KMS-11 (cell line): Measurements from ENCODE around the gene KRT85.

Experiments
- H2AFZ ChIP-seq: fragments of 200-600 bp; sonication (generic); 2 replicates; pipeline ENCODE4 v1.6.1; 2016; ENCODE audit warnings: antibody characterized with exemption, mixed run types, low read depth
- H3K27ac ChIP-seq: fragments of 200-600 bp; sonication (generic); 2 replicates; pipeline ENCODE4 v1.6.1; 2016; ENCODE audit warnings: mild to moderate bottlenecking, mixed run types
- H3K27me3 ChIP-seq: fragments of 200-600 bp; sonication (generic); 2 replicates; pipeline ENCODE4 v1.6.1; 2017; ENCODE audit warnings: mild to moderate bottlenecking, low read depth, mixed run types, moderate library complexity; ENCODE audit not compliant: insufficient read depth
- H3K36me3 ChIP-seq: fragments of 200-600 bp; sonication (generic); 2 replicates; pipeline ENCODE4 v1.6.1; 2017; ENCODE audit warnings: mild to moderate bottlenecking, mixed run types; ENCODE audit not compliant: insufficient read depth
- H3K4me1 ChIP-seq: fragments of 200-600 bp; sonication (generic); 2 replicates; pipeline ENCODE4 v1.6.1; 2016; ENCODE audit warnings: mild to moderate bottlenecking, low read depth, mixed run types; ENCODE audit not compliant: poor library complexity, severe bottlenecking
- H3K4me2 ChIP-seq: fragments of 200-600 bp; sonication (generic); 2 replicates; pipeline ENCODE4 v1.7.0; 2016; ENCODE audit warnings: mild to moderate bottlenecking, mixed run types
- H3K4me3 ChIP-seq: fragments of 200-600 bp; sonication (generic); IDR thresholded peaks from 2 replicates; pipeline ENCODE4 v1.6.1; 2017; ENCODE audit warnings: low read depth, low read length, mixed read lengths; ENCODE audit not compliant: insufficient read depth
- H3K79me2 ChIP-seq: fragments of 200-600 bp; sonication (generic); 2 replicates; pipeline ENCODE4 v1.6.1; 2016; ENCODE audit warnings: low read depth, mixed run types; ENCODE audit not compliant: insufficient read depth
- H3K9ac ChIP-seq: fragments of 200-600 bp; sonication (generic); 2 replicates; pipeline ENCODE4 v1.6.1; 2016; ENCODE audit warnings: mild to moderate bottlenecking, mixed run types
- H4K20me1 ChIP-seq: fragments of 200-600 bp; sonication (generic); 2 replicates; pipeline ENCODE4 v1.6.1; 2016; ENCODE audit warnings: mild to moderate bottlenecking, mixed run types; ENCODE audit not compliant: insufficient read depth
- TF ChIP-seq, protein P1 (sequence below): fragments of 200-600 bp; sonication (generic); conservative IDR thresholded peaks from 2 replicates; pipeline ENCODE4 v1.6.1; 2017; ENCODE audit warnings: low read depth, mild to moderate bottlenecking, antibody characterized with exemption, low read length, moderate library complexity, mixed read lengths

Gene KRT85

DNA sequence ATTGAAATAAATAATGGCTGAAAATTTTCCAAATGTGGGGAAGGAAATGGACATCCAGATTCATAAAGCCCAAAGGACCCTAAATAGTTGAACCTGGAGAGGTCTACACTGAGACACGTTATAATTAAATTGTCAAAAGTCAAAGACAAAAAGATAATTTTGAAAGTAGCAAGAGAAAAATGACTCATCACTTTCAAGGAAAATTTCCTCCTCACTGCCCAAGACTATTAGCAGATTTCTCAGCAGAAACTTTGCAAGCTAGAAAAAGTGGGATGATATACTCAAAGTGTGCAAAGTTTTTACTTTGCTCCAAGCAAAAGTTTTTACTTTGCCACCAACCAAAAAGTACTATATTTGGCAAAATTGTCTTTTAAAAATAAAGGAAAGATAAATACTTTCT lies 30.2 kb downstream of the KRT85 start:
- Histone ChIP-seq H3K27ac (no peak overlapping the region), H4K20me1 (no peaks in the 10 kb centered on the region), H3K79me2 (no peaks in the 10 kb centered on the region), H3K4me2 (no peak overlapping the region), H3K4me1 (no peaks in the 10 kb centered on the region), H3K27me3 (no peaks in the 10 kb centered on the region), H3K9ac (no peak overlapping the region), H3K36me3 (no peaks in the 10 kb centered on the region), H2AFZ (no peak overlapping the region), H3K4me3 (no peak overlapping the region)
- TF ChIP-seq, protein P1, sequence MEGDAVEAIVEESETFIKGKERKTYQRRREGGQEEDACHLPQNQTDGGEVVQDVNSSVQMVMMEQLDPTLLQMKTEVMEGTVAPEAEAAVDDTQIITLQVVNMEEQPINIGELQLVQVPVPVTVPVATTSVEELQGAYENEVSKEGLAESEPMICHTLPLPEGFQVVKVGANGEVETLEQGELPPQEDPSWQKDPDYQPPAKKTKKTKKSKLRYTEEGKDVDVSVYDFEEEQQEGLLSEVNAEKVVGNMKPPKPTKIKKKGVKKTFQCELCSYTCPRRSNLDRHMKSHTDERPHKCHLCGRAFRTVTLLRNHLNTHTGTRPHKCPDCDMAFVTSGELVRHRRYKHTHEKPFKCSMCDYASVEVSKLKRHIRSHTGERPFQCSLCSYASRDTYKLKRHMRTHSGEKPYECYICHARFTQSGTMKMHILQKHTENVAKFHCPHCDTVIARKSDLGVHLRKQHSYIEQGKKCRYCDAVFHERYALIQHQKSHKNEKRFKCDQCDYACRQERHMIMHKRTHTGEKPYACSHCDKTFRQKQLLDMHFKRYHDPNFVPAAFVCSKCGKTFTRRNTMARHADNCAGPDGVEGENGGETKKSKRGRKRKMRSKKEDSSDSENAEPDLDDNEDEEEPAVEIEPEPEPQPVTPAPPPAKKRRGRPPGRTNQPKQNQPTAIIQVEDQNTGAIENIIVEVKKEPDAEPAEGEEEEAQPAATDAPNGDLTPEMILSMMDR: no peak

DNA sequence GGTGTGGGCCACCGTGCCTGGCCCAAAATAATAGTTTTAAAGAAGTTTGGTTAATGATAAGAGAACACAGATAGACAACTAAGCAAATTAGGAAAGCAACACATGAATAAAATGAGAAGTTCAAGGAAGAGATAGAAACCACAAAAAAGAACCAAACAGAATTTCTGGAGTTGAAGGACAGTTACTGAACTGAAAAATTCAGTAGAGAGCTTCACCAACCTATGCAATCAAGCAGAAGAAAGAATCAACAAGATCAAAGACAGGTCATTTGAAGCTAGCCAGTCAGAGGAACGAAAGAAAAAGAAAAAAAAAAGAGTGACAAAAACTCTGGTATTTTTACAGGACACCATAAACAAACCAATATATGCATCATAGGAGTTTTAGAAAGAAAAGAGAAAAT lies 30.6 kb downstream of the KRT85 start:
- no peak overlapping the region for H3K27ac ChIP-seq
- no peaks in the 10 kb centered on the region for H3K27me3 ChIP-seq
- H4K20me1 ChIP-seq: no peaks in the 10 kb centered on the region
- H3K79me2 ChIP-seq: no peaks in the 10 kb centered on the region
- H3K4me3 ChIP-seq: no peak overlapping the region
- no peaks in the 10 kb centered on the region for H3K36me3 ChIP-seq
- H3K9ac ChIP-seq: no peak overlapping the region
- H3K4me1 ChIP-seq: no peaks in the 10 kb centered on the region
- no peak overlapping the region for H2AFZ ChIP-seq
- no peak overlapping the region for H3K4me2 ChIP-seq
- TF ChIP-seq, protein P1: no peak

DNA sequence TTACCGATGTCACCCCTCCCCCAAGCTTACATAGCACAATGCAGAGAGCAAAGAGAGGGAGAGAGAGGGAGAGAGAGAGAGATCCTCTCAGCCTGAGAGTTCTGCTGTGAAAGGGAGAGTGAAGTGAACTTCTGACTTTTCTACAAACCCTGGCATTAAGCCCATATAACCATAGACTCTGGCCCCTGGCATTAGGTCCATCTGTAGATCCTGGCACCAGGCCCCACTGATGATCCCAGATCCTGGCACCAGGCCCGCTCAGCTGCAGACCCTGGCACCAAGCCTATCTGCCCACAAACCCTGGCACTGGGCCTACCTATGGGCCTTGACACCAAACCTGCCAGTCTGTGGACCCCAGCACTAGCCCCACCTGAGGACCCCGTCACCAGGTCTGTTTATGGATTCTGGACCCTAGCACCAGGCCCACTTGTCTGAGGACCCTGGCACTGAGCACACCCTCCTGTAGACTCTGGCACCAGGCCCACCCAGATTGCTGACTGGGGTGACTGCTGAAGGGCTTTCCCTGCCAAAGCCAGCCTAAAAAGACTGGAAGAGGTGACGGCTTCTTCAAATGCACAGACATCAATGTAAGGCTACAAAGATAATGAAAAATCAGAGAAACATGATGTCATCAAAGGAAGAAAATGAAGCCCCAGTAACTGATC lies 31.6 kb downstream of the KRT85 start:
- no peak overlapping the region for H3K4me2 ChIP-seq
- TF ChIP-seq, protein P1: no peak
- H3K79me2 ChIP-seq: no peaks in the 10 kb centered on the region
- no peaks in the 10 kb centered on the region for H4K20me1 ChIP-seq
- H2AFZ ChIP-seq: no peak overlapping the region
- no peak overlapping the region for H3K9ac ChIP-seq
- H3K36me3 ChIP-seq: no peaks in the 10 kb centered on the region
- no peak overlapping the region for H3K27ac ChIP-seq
- H3K4me3 ChIP-seq: no peak overlapping the region
- no peaks in the 10 kb centered on the region for H3K27me3 ChIP-seq
- H3K4me1 ChIP-seq: no peaks in the 10 kb centered on the region

- TF ChIP-seq, protein P1: no peak
- Histone ChIP-seq H3K36me3 (no peaks in the 10 kb centered on the region), H3K4me2 (no peak overlapping the region), H3K27me3 (no peaks in the 10 kb centered on the region), H3K9ac (no peak overlapping the region), H4K20me1 (no peaks in the 10 kb centered on the region), H3K27ac (no peak overlapping the region), H2AFZ (no peak overlapping the region), H3K4me3 (no peak overlapping the region), H3K4me1 (no peaks in the 10 kb centered on the region), H3K79me2 (no peaks in the 10 kb centered on the region)
These were observed 33.1 kb downstream of the KRT85 start for GRCh38 chr12:52334185-52334584.
